Adrenal gland (tissue), 5 donors: Measurements from ENCODE around the gene IL3.

Source experiments
- POLR2A ChIP-seq, 2 donors: fragments of 450-650 bp; IDR thresholded peaks; one replicate each; pipeline ENCODE4 v1.6.1; 2017; ENCODE audit warnings: antibody characterized with exemption in 2 of 2, mild to moderate bottlenecking in 2 of 2, moderate library complexity in 1 of 2
- TF ChIP-seq, protein P1 (sequence below), 6 experiments: fragments of 450-650 bp in 4 of 6; fragments of 200-600 bp in 2 of 6; sonication (generic) in 1 of 6; IDR thresholded peaks; 1 replicate in 5 of 6; 2 replicates in 1 of 6; pipeline versions ENCODE4 v1.5.1 to v1.8.0; 2016 to 2021; ENCODE audit warnings: antibody characterized with exemption in 6 of 6, mild to moderate bottlenecking in 2 of 6, moderate library complexity in 1 of 6
- donor health status: DM: no; HTN: no; CAD: no.

DNA sequence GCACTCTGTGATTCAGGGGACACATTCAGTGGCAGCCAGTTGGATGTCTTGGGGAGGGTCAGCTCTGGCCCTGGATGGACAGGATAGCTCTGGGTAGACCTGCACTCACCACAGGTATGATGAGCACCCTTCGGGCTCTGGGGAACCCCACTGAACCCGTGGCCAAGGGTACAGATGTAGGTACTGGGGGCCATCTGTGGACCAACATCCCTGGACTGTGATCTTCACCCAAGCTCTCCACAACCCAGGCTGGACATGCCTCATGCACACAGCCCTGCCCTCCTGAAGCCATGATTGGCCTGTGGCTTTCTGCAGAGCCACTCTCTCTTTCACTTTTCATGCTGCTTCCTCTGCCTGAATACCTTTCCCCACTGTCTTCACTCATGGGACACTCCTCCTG lies 33.4 kb upstream of the IL3 start:
- TF ChIP-seq, protein P1, sequence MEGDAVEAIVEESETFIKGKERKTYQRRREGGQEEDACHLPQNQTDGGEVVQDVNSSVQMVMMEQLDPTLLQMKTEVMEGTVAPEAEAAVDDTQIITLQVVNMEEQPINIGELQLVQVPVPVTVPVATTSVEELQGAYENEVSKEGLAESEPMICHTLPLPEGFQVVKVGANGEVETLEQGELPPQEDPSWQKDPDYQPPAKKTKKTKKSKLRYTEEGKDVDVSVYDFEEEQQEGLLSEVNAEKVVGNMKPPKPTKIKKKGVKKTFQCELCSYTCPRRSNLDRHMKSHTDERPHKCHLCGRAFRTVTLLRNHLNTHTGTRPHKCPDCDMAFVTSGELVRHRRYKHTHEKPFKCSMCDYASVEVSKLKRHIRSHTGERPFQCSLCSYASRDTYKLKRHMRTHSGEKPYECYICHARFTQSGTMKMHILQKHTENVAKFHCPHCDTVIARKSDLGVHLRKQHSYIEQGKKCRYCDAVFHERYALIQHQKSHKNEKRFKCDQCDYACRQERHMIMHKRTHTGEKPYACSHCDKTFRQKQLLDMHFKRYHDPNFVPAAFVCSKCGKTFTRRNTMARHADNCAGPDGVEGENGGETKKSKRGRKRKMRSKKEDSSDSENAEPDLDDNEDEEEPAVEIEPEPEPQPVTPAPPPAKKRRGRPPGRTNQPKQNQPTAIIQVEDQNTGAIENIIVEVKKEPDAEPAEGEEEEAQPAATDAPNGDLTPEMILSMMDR (IDR thresholded peaks at IDR 0.05): no peak
- TF ChIP-seq POLR2A (IDR thresholded peaks at IDR 0.05): no peak
